GM21723 (cell line): ENCODE results near the gene EFCAB12.
"Not testable (repeated sequence)": the region's sequence is repeated elsewhere in the genome, so short reads cannot be mapped to it uniquely, and the experiment has no call there.

ENCODE experiments used
- ATAC-seq: cut with Tn5 transposase; IDR thresholded peaks from one replicate; pipeline ENCODE4 v1.9.1; 2021; ENCODE audit warnings: mild to moderate bottlenecking, moderate library complexity; ENCODE audit not compliant: unreplicated experiment

The EFCAB12 gene

GRCh38 chr3:129371041-129371826, 57.2 kb downstream of the EFCAB12 start:
- ATAC-seq, result no peak

GRCh38 chr3:129370248-129370964, 58.0 kb downstream of the EFCAB12 start:
- no peak for ATAC-seq

- no peak for ATAC-seq
Measured at GRCh38 chr3:129369711-129370110, 58.7 kb downstream of the EFCAB12 start.

GRCh38 chr3:129367821-129368220, 60.6 kb downstream of the EFCAB12 start:
- ATAC-seq, result no peak

- ATAC-seq, result no peak
Measured at GRCh38 chr3:129366312-129366831, 62.1 kb downstream of the EFCAB12 start.

- ATAC-seq, result no peak
Measured at GRCh38 chr3:129365296-129366136, 62.9 kb downstream of the EFCAB12 start.

- not testable (repeated sequence) for ATAC-seq
Measured at GRCh38 chr3:129364811-129365210, 63.6 kb downstream of the EFCAB12 start.

GRCh38 chr3:129363356-129363755, 65.1 kb downstream of the EFCAB12 start:
- ATAC-seq, result not testable (repeated sequence)

- ATAC-seq, result no peak
Measured at GRCh38 chr3:129360705-129361460, 67.6 kb downstream of the EFCAB12 start.

GRCh38 chr3:129360171-129360611, 68.2 kb downstream of the EFCAB12 start:
- ATAC-seq, result no peak

GRCh38 chr3:129358772-129359371, 69.6 kb downstream of the EFCAB12 start:
- ATAC-seq, result no peak

GRCh38 chr3:129358177-129358771, 70.2 kb downstream of the EFCAB12 start:
- no peak for ATAC-seq

GRCh38 chr3:129357616-129358015, 70.8 kb downstream of the EFCAB12 start:
- no peak for ATAC-seq

GRCh38 chr3:129356756-129357425, 71.5 kb downstream of the EFCAB12 start:
- no peak for ATAC-seq

- no peak for ATAC-seq
Measured at GRCh38 chr3:129353589-129353941, 74.9 kb downstream of the EFCAB12 start.

- ATAC-seq, result no peak
Measured at GRCh38 chr3:129352650-129353588, 75.5 kb downstream of the EFCAB12 start.

GRCh38 chr3:129352045-129352444, 76.4 kb downstream of the EFCAB12 start:
- no peak for ATAC-seq
